WERI-Rb-1 (cell line): ENCODE data around the gene RAB19.

Experiments
- DNase-seq: peaks from one replicate; pipeline ENCODE4 v3.0.0-alpha.2; 2020
- H3K27ac ChIP-seq: fragments of 250-450 bp; sonication (Bioruptor Pico); 2 replicates; pipeline ENCODE4 v1.5.1; 2020; ENCODE audit warnings: mild to moderate bottlenecking, moderate library complexity
- H3K27me3 ChIP-seq: fragments of 250-450 bp; sonication (Bioruptor Pico); 2 replicates; pipeline ENCODE4 v1.5.1; 2021; ENCODE audit warnings: mild to moderate bottlenecking, low read depth, moderate library complexity; ENCODE audit not compliant: insufficient read depth, severe bottlenecking
- H3K36me3 ChIP-seq: fragments of 250-450 bp; sonication (Bioruptor Pico); 2 replicates; pipeline ENCODE4 v1.5.1; 2020; ENCODE audit warnings: mild to moderate bottlenecking, moderate library complexity
- H3K4me3 ChIP-seq: 2 replicates; pipeline ENCODE4 v1.5.1; 2011; ENCODE audit warnings: low read depth, mild to moderate bottlenecking, control low read depth, low read length
- H3K9me3 ChIP-seq: fragments of 250-450 bp; sonication (Bioruptor Pico); 2 replicates; pipeline ENCODE4 v1.5.1; 2021; ENCODE audit warnings: mild to moderate bottlenecking, moderate library complexity; ENCODE audit not compliant: severe bottlenecking
- CTCF ChIP-seq: IDR thresholded peaks from 2 replicates; pipeline ENCODE4 v1.5.1; 2011; ENCODE audit warnings: low read depth, mild to moderate bottlenecking, control low read depth, inconsistent platforms, low read length

The RAB19 gene

GRCh38 chr7:140367528-140367927 lies 36.3 kb upstream of the RAB19 start:
- Histone ChIP-seq H3K9me3 (no peaks in the 10 kb centered on the region), H3K36me3 (peaks cover 19% of the 10 kb centered on the region), H3K27ac (no peak overlapping the region), H3K27me3 (no peaks in the 10 kb centered on the region), H3K4me3 (no peak overlapping the region)
- DNase-seq = no peak
- no peak for TF ChIP-seq CTCF

GRCh38 chr7:140369294-140369693 lies 34.6 kb upstream of the RAB19 start:
- H3K27me3 ChIP-seq = no peaks in the 10 kb centered on the region
- no peak overlapping the region for H3K27ac ChIP-seq
- no peak for TF ChIP-seq CTCF
- no peaks in the 10 kb centered on the region for H3K9me3 ChIP-seq
- H3K4me3 ChIP-seq = no peak overlapping the region
- H3K36me3 ChIP-seq = peaks cover 14% of the 10 kb centered on the region
- no peak for DNase-seq

- DNase-seq = no peak
- no peak for TF ChIP-seq CTCF
- H3K27me3 ChIP-seq = no peaks in the 10 kb centered on the region
- no peaks in the 10 kb centered on the region for H3K9me3 ChIP-seq
- no peak overlapping the region for H3K27ac ChIP-seq
- no peak overlapping the region for H3K4me3 ChIP-seq
- H3K36me3 ChIP-seq = peaks cover 37% of the 10 kb centered on the region
Observed at GRCh38 chr7:140375323-140375722, 28.5 kb upstream of the RAB19 start.

GRCh38 chr7:140375892-140376730 lies 27.7 kb upstream of the RAB19 start:
- Histone ChIP-seq H3K27ac (no peak overlapping the region), H3K9me3 (no peaks in the 10 kb centered on the region), H3K36me3 (peaks cover 39% of the 10 kb centered on the region), H3K4me3 (no peak overlapping the region), H3K27me3 (no peaks in the 10 kb centered on the region)
- no peak for TF ChIP-seq CTCF
- DNase-seq = no peak

GRCh38 chr7:140383954-140384713 lies 19.7 kb upstream of the RAB19 start:
- H3K9me3 ChIP-seq = no peaks in the 10 kb centered on the region
- no peak for DNase-seq
- no peaks in the 10 kb centered on the region for H3K27me3 ChIP-seq
- no peak overlapping the region for H3K4me3 ChIP-seq
- no peak overlapping the region for H3K27ac ChIP-seq
- peaks cover 25% of the 10 kb centered on the region for H3K36me3 ChIP-seq
- TF ChIP-seq CTCF = no peak
